Neural cell (in vitro differentiated cells): Measurements from ENCODE around the gene OTOF. TPM values are rescaled to one million over a fixed set of nuclear protein-coding genes. Genes with fewer than 3 reads are reported as not detected.

ENCODE experiments used
- H2AFZ ChIP-seq: fragments of 200-600, 300-800 bp; sonication (generic), shearing (Covaris generic); 2 replicates; pipeline ENCODE4 v1.6.0; 2014; ENCODE audit warnings: low read depth, mild to moderate bottlenecking, antibody characterized with exemption, low read length, moderate library complexity
- H3F3A ChIP-seq: fragments of 200-600 bp; shearing (Covaris generic); 2 replicates; pipeline ENCODE4 v1.6.1; 2016; ENCODE audit warnings: mild to moderate bottlenecking, moderate library complexity, mixed read lengths, antibody characterized with exemption, low read length; ENCODE audit not compliant: insufficient read depth, poor library complexity, severe bottlenecking
- H3K27ac ChIP-seq: fragments of 200-600, 300-800 bp; sonication (generic), shearing (Covaris generic); 2 replicates; pipeline ENCODE4 v1.5.1; 2014; ENCODE audit warnings: mild to moderate bottlenecking, low read length, moderate library complexity
- H3K27me3 ChIP-seq: fragments of 300-800, 200-600 bp; sonication (generic), shearing (Covaris generic); 2 replicates; pipeline ENCODE4 v1.6.0; 2014; ENCODE audit warnings: mild to moderate bottlenecking, low read depth, low read length, moderate library complexity; ENCODE audit not compliant: insufficient read depth
- H3K36me3 ChIP-seq: fragments of 300-800, 200-600 bp; sonication (generic), shearing (Covaris generic); 2 replicates; pipeline ENCODE4 v1.5.1; 2014; ENCODE audit warnings: mild to moderate bottlenecking, antibody characterized with exemption, low read length, moderate library complexity; ENCODE audit not compliant: insufficient read depth
- H3K4me2 ChIP-seq: fragments of 300-800, 200-600 bp; sonication (generic), shearing (Covaris generic); 2 replicates; pipeline ENCODE4 v1.6.0; 2014; ENCODE audit warnings: mild to moderate bottlenecking, low read length
- H3K4me3 ChIP-seq: fragments of 300-800, 200-600 bp; sonication (generic), shearing (Covaris generic); 2 replicates; pipeline ENCODE4 v1.5.1; 2014; ENCODE audit warnings: mild to moderate bottlenecking, low read length, moderate library complexity
- H3K79me2 ChIP-seq: fragments of 200-600 bp; shearing (Covaris generic); replicated peaks from 2 replicates; pipeline ENCODE4 v1.6.0; 2014; ENCODE audit warnings: mild to moderate bottlenecking, low read length, moderate library complexity; ENCODE audit not compliant: insufficient read depth
- H3K9ac ChIP-seq: fragments of 300-800, 200-600 bp; sonication (generic), shearing (Covaris generic); 2 replicates; pipeline ENCODE4 v1.6.1; 2016; ENCODE audit warnings: mild to moderate bottlenecking, low read length, mixed read lengths
- H3K9me2 ChIP-seq: fragments of 200-600 bp; shearing (Covaris generic); 2 replicates; pipeline ENCODE4 v1.6.1; 2016; ENCODE audit warnings: mild to moderate bottlenecking, low read length, mixed read lengths; ENCODE audit not compliant: insufficient read depth
- H3K9me3 ChIP-seq: fragments of 200-600, 300-800 bp; sonication (generic), shearing (Covaris generic); 2 replicates; pipeline ENCODE4 v1.6.1; 2016; ENCODE audit warnings: mild to moderate bottlenecking, mixed run types, low read length, moderate library complexity, mixed read lengths
- H4K20me1 ChIP-seq: fragments of 200-600 bp; shearing (Covaris generic); 2 replicates; pipeline ENCODE4 v1.6.1; 2016; ENCODE audit warnings: mild to moderate bottlenecking, mixed run types; ENCODE audit not compliant: insufficient read depth
- MXI1 ChIP-seq: fragments of 450-650 bp; conservative IDR thresholded peaks from 2 replicates; pipeline ENCODE4 v1.6.1; 2014; ENCODE audit warnings: antibody characterized with exemption, mild to moderate bottlenecking; ENCODE audit not compliant: poor library complexity, severe bottlenecking
- POLR2AphosphoS5 ChIP-seq: IDR thresholded peaks from 2 replicates; pipeline ENCODE4 v1.6.1; 2012
- RAD21 ChIP-seq: fragments of 450-650 bp; conservative IDR thresholded peaks from 2 replicates; pipeline ENCODE4 v1.6.1; 2014; ENCODE audit warnings: antibody characterized with exemption, mild to moderate bottlenecking, moderate library complexity
- SMC3 ChIP-seq: fragments of 450-650 bp; conservative IDR thresholded peaks from 2 replicates; pipeline ENCODE4 v1.6.1; 2014; ENCODE audit warnings: antibody characterized with exemption, mild to moderate bottlenecking, moderate library complexity; ENCODE audit not compliant: poor library complexity
- TAF1 ChIP-seq: IDR thresholded peaks from 2 replicates; pipeline ENCODE4 v1.6.1; 2012; ENCODE audit warnings: low read depth
- polyA plus RNA-seq: library from polyadenylated mRNA; depleted of rRNA; stranded (reverse); fragments of >200 nt; gene quantifications from 2 replicates; pipeline ENCODE4 v1.2.3, GENCODE V29; 2014
- TF ChIP-seq, protein P1 (sequence below): IDR thresholded peaks from 2 replicates; pipeline ENCODE4 v1.6.1; 2012; ENCODE audit warnings: borderline replicate concordance
- TF ChIP-seq, protein P2 (sequence below): fragments of 450-650 bp; IDR thresholded peaks from 2 replicates; pipeline ENCODE4 v1.5.1; 2014; ENCODE audit warnings: antibody characterized with exemption, mild to moderate bottlenecking, moderate library complexity; ENCODE audit not compliant: poor library complexity, severe bottlenecking

The OTOF gene
- polyA plus RNA-seq, 1 donor from 2014 or later = not detected

DNA sequence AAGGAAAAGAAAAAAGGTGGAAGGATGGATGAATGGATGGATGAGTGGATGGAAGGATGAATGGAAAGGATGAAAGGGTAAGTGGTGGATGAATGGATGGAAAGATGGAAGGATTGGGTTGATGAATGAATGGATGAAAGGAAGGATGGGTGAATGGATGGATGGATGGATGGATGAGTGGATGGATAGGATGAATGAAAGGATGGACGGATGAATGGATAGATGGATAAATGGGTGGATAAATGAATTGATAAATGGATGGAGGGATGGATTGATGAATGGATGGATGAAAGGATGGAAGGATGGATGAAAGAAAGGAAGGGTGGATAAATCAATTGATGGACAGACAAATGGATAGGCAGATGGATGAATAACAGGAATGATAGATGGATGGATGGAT is 48.2 kb upstream of the OTOF start:
- no peaks in the 10 kb centered on the region for H3K27me3 ChIP-seq
- no peak overlapping the region for H2AFZ ChIP-seq
- no peak overlapping the region for H3K9ac ChIP-seq
- no peak overlapping the region for H3K27ac ChIP-seq
- no peak overlapping the region for H3K4me3 ChIP-seq
- no peaks in the 10 kb centered on the region for H3F3A ChIP-seq
- H3K9me2 ChIP-seq = no peaks in the 10 kb centered on the region
- no peaks in the 10 kb centered on the region for H4K20me1 ChIP-seq
- no peak for TF ChIP-seq MXI1
- TF ChIP-seq TAF1 = no peak
- TF ChIP-seq, protein P1, sequence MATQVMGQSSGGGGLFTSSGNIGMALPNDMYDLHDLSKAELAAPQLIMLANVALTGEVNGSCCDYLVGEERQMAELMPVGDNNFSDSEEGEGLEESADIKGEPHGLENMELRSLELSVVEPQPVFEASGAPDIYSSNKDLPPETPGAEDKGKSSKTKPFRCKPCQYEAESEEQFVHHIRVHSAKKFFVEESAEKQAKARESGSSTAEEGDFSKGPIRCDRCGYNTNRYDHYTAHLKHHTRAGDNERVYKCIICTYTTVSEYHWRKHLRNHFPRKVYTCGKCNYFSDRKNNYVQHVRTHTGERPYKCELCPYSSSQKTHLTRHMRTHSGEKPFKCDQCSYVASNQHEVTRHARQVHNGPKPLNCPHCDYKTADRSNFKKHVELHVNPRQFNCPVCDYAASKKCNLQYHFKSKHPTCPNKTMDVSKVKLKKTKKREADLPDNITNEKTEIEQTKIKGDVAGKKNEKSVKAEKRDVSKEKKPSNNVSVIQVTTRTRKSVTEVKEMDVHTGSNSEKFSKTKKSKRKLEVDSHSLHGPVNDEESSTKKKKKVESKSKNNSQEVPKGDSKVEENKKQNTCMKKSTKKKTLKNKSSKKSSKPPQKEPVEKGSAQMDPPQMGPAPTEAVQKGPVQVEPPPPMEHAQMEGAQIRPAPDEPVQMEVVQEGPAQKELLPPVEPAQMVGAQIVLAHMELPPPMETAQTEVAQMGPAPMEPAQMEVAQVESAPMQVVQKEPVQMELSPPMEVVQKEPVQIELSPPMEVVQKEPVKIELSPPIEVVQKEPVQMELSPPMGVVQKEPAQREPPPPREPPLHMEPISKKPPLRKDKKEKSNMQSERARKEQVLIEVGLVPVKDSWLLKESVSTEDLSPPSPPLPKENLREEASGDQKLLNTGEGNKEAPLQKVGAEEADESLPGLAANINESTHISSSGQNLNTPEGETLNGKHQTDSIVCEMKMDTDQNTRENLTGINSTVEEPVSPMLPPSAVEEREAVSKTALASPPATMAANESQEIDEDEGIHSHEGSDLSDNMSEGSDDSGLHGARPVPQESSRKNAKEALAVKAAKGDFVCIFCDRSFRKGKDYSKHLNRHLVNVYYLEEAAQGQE = no peak
- no peak for TF ChIP-seq POLR2AphosphoS5
- TF ChIP-seq SMC3 = no peak
- TF ChIP-seq RAD21 = no peak
- H3K79me2 ChIP-seq = no peaks in the 10 kb centered on the region
- H3K4me2 ChIP-seq = no peak overlapping the region
- no peaks in the 10 kb centered on the region for H3K36me3 ChIP-seq
- no peaks in the 10 kb centered on the region for H3K9me3 ChIP-seq

DNA sequence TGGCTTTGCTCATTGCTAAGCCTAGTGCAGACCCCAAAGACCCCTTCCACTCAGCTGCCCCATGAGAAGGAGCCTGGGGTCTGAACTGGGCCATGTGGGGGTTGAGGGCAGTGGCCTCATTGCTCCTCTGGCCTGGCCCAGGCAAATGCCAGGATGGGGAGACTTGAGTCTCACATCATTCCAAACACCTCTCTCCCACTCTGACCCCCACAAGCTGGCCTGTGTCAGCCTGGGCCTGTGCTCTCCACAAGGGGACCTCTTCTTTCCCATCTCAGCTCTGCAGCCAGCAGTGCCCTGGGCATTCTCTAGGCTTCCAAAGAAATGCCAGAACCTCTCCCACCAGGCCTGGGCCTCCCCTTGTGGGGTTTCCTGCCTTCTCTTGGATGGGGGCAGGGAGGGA is 45.8 kb upstream of the OTOF start:
- no peaks in the 10 kb centered on the region for H3K79me2 ChIP-seq
- H3K36me3 ChIP-seq = no peaks in the 10 kb centered on the region
- no peaks in the 10 kb centered on the region for H4K20me1 ChIP-seq
- TF ChIP-seq, protein P1 = no peak
- TF ChIP-seq SMC3 = no peak
- TF ChIP-seq, protein P2, sequence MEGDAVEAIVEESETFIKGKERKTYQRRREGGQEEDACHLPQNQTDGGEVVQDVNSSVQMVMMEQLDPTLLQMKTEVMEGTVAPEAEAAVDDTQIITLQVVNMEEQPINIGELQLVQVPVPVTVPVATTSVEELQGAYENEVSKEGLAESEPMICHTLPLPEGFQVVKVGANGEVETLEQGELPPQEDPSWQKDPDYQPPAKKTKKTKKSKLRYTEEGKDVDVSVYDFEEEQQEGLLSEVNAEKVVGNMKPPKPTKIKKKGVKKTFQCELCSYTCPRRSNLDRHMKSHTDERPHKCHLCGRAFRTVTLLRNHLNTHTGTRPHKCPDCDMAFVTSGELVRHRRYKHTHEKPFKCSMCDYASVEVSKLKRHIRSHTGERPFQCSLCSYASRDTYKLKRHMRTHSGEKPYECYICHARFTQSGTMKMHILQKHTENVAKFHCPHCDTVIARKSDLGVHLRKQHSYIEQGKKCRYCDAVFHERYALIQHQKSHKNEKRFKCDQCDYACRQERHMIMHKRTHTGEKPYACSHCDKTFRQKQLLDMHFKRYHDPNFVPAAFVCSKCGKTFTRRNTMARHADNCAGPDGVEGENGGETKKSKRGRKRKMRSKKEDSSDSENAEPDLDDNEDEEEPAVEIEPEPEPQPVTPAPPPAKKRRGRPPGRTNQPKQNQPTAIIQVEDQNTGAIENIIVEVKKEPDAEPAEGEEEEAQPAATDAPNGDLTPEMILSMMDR = no peak
- TF ChIP-seq RAD21 = no peak
- TF ChIP-seq MXI1 = no peak
- H3K4me2 ChIP-seq = no peak overlapping the region
- no peaks in the 10 kb centered on the region for H3K9me3 ChIP-seq
- no peak overlapping the region for H3K27ac ChIP-seq
- no peak overlapping the region for H2AFZ ChIP-seq
- no peaks in the 10 kb centered on the region for H3F3A ChIP-seq
- no peak overlapping the region for H3K4me3 ChIP-seq
- no peak overlapping the region for H3K9ac ChIP-seq
- no peaks in the 10 kb centered on the region for H3K9me2 ChIP-seq
- H3K27me3 ChIP-seq = no peaks in the 10 kb centered on the region
